DOHH2 (cell line): Measurements from ENCODE around the gene ARRB1.

Source experiments
- H3F3A ChIP-seq: fragments of 200-600 bp; sonication (generic), shearing (Covaris generic); 2 replicates; pipeline ENCODE4 v1.6.0; 2016; ENCODE audit warnings: antibody characterized with exemption, mild to moderate bottlenecking; ENCODE audit not compliant: control insufficient read depth, insufficient read depth
- H3K27ac ChIP-seq: fragments of 200-600 bp; sonication (generic); 2 replicates; pipeline ENCODE4 v1.5.1; 2014; ENCODE audit warnings: low read depth, mild to moderate bottlenecking, low read length, moderate library complexity
- H3K27me3 ChIP-seq: fragments of 200-600 bp; sonication (generic); 2 replicates; pipeline ENCODE4 v1.6.1; 2014; ENCODE audit warnings: mild to moderate bottlenecking, low read length, mixed read lengths; ENCODE audit not compliant: control insufficient read depth
- H3K36me3 ChIP-seq: fragments of 200-600 bp; sonication (generic); 2 replicates; pipeline ENCODE4 v1.6.1; 2014; ENCODE audit warnings: mild to moderate bottlenecking, low read length, moderate library complexity, mixed read lengths; ENCODE audit not compliant: control insufficient read depth
- H3K4me1 ChIP-seq: fragments of 200-600 bp; sonication (generic); 2 replicates; pipeline ENCODE4 v1.6.1; 2014; ENCODE audit warnings: mild to moderate bottlenecking, low read length, mixed read lengths; ENCODE audit not compliant: control insufficient read depth
- H3K4me2 ChIP-seq: fragments of 200-600 bp; sonication (generic); 2 replicates; pipeline ENCODE4 v1.6.0; 2014; ENCODE audit warnings: mild to moderate bottlenecking, low read length, moderate library complexity
- H3K4me3 ChIP-seq: fragments of 200-600 bp; sonication (generic); 2 replicates; pipeline ENCODE4 v1.5.1; 2014; ENCODE audit warnings: mild to moderate bottlenecking, low read length, mixed read lengths
- H3K79me2 ChIP-seq: fragments of 200-600 bp; sonication (generic); 2 replicates; pipeline ENCODE4 v1.6.1; 2014; ENCODE audit warnings: mild to moderate bottlenecking, low read length, mixed read lengths; ENCODE audit not compliant: control insufficient read depth
- H3K9me2 ChIP-seq: fragments of 200-600 bp; sonication (generic); replicated peaks from 2 replicates; pipeline ENCODE4 v1.6.1; 2014; ENCODE audit warnings: mild to moderate bottlenecking, low read length, mixed read lengths; ENCODE audit not compliant: control insufficient read depth
- H3K9me3 ChIP-seq: fragments of 200-600 bp; sonication (generic); 2 replicates; pipeline ENCODE4 v1.6.1; 2014; ENCODE audit warnings: antibody characterized with exemption, low read length, mixed read lengths; ENCODE audit not compliant: control insufficient read depth, insufficient read depth
- H4K20me1 ChIP-seq: fragments of 200-600 bp; sonication (generic); 2 replicates; pipeline ENCODE4 v1.6.0; 2014; ENCODE audit warnings: low read depth, mild to moderate bottlenecking, antibody characterized with exemption, low read length, moderate library complexity; ENCODE audit not compliant: control insufficient read depth, insufficient read depth
- EZH2phosphoT487 ChIP-seq: fragments of 200-600 bp; sonication (generic); IDR thresholded peaks from 2 replicates; pipeline ENCODE4 v1.6.1; 2017; ENCODE audit warnings: borderline replicate concordance, mild to moderate bottlenecking, antibody characterized with exemption, low read length, moderate library complexity, mixed read lengths
- TF ChIP-seq, protein P1 (sequence below): fragments of 200-600 bp; sonication (generic); IDR thresholded peaks from one replicate; pipeline ENCODE4 v1.5.1; 2014; ENCODE audit warnings: antibody characterized with exemption, mild to moderate bottlenecking, low read depth, low read length; ENCODE audit not compliant: poor library complexity, severe bottlenecking

The ARRB1 gene

DNA sequence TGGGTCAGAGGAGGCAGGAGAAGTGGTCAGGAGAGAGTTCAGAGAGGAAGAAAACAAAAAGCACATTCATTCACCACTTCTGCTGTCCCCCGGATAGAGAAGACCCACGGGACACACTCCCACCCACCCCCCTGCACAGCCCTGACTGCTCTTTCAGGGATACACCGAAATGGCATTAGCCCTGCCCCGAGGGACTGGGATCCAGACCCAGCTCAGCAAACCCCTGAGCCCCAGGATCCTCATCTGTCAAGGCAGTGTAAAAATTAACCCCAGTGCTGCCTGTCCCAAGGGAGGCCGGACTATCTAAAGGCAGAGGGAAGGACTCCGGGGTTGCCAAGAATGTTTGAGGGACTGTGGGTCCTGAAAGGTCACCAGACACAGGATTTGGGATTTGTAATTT is 79.7 kb downstream of the ARRB1 start:
- Histone ChIP-seq H3K27ac (no peak overlapping the region), H3F3A (no peaks in the 10 kb centered on the region), H3K4me3 (no peak overlapping the region), H3K9me2 (no peaks in the 10 kb centered on the region), H3K36me3 (no peaks in the 10 kb centered on the region), H4K20me1 (no peaks in the 10 kb centered on the region), H3K4me1 (no peaks in the 10 kb centered on the region), H3K4me2 (no peak overlapping the region), H3K27me3 (peaks cover 3% of the 10 kb centered on the region; the same call in 1 of the 2 replicates), H3K79me2 (no peaks in the 10 kb centered on the region), H3K9me3 (no peaks in the 10 kb centered on the region)
- TF ChIP-seq, protein P1, sequence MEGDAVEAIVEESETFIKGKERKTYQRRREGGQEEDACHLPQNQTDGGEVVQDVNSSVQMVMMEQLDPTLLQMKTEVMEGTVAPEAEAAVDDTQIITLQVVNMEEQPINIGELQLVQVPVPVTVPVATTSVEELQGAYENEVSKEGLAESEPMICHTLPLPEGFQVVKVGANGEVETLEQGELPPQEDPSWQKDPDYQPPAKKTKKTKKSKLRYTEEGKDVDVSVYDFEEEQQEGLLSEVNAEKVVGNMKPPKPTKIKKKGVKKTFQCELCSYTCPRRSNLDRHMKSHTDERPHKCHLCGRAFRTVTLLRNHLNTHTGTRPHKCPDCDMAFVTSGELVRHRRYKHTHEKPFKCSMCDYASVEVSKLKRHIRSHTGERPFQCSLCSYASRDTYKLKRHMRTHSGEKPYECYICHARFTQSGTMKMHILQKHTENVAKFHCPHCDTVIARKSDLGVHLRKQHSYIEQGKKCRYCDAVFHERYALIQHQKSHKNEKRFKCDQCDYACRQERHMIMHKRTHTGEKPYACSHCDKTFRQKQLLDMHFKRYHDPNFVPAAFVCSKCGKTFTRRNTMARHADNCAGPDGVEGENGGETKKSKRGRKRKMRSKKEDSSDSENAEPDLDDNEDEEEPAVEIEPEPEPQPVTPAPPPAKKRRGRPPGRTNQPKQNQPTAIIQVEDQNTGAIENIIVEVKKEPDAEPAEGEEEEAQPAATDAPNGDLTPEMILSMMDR = no peak

DNA sequence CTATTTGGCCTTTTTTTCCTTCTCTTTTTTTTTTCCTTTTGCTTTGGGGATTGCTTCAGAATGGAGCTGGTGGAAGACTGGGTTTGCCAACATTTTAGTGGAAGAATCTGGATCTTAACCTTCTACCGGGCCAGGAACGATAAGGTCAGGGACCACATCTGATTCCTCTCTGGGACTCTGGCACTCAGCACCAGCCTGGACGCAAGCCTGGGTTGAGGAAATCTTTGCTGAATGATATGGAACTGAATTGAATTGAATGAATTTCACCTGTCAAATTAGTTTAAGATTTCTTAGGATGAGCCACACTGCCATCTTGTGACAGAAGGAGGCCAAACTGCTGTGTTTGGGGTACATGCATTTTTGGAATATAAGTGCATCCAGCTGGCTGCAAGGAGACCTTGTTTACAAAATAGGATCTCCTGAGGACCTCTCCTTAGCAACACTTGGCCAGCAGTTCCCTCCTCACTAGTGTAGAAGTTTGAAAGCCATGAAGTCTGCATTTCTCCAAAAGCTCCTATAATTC is 80.5 kb downstream of the ARRB1 start:
- Histone ChIP-seq H3K4me1 (no peaks in the 10 kb centered on the region), H3K79me2 (no peaks in the 10 kb centered on the region), H3K9me2 (no peaks in the 10 kb centered on the region), H3K4me2 (no peak overlapping the region), H4K20me1 (no peaks in the 10 kb centered on the region), H3K4me3 (no peak overlapping the region), H3K9me3 (no peaks in the 10 kb centered on the region), H3K27me3 (peaks cover 7% of the 10 kb centered on the region; the same call in 1 of the 2 replicates), H3F3A (no peaks in the 10 kb centered on the region), H3K27ac (no peak overlapping the region), H3K36me3 (no peaks in the 10 kb centered on the region)
- TF ChIP-seq EZH2phosphoT487 = no peak
- TF ChIP-seq, protein P1 = peak; percentile 56

DNA sequence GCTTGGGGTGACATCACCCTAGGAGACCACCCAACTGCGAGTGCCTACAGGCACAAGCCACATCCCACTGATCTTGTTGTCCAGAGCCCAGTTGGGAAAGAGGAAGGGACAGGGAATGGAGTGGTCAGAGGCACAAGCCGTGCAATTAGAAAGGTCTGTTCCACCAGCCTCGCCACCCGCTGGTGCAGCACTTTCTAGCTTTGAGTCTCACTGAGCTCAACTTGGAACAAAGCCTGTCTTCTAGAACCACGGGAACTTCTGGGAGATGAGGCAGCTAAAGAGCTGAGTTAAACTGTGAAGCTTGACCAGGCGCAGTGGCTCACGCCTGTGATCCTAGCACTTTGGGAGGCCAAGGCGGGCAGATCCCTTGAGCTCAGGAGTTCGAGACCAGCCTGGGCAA is 81.6 kb downstream of the ARRB1 start:
- Histone ChIP-seq H3K4me2 (no peak overlapping the region), H3K27ac (no peak overlapping the region), H3K27me3 (peaks cover 8% of the 10 kb centered on the region; the same call in 1 of the 2 replicates), H3F3A (no peaks in the 10 kb centered on the region), H3K36me3 (no peaks in the 10 kb centered on the region), H3K4me3 (no peak overlapping the region), H4K20me1 (no peaks in the 10 kb centered on the region), H3K9me2 (no peaks in the 10 kb centered on the region), H3K79me2 (no peaks in the 10 kb centered on the region), H3K9me3 (no peaks in the 10 kb centered on the region), H3K4me1 (no peaks in the 10 kb centered on the region)
- TF ChIP-seq EZH2phosphoT487 = no peak
- TF ChIP-seq, protein P1 = no peak

DNA sequence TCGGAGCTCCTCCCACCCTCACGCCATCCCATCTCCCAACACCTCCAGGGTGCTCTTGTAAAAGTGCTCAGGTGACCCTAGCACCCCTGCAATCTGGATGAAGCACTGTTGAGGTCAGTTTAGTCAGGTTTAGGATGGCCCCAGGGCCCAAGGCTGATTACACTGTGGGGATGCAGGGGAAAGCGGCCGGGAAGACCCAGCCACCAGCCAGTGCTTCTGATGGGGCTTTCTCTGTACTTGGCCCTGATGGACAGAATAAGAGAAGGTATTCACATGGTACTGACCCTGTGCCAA is 82.1 kb downstream of the ARRB1 start:
- Histone ChIP-seq H3F3A (no peaks in the 10 kb centered on the region), H3K9me2 (no peaks in the 10 kb centered on the region)

More for the DNA sequence above, 82.1 kb downstream of the ARRB1 start:
- H3K79me2 ChIP-seq = no peaks in the 10 kb centered on the region
- peaks cover 14% of the 10 kb centered on the region; the same call in 1 of the 2 replicates for H3K27me3 ChIP-seq
- H4K20me1 ChIP-seq = no peaks in the 10 kb centered on the region
- no peaks in the 10 kb centered on the region for H3K36me3 ChIP-seq
- H3K4me2 ChIP-seq = no peak overlapping the region
- H3K27ac ChIP-seq = no peak overlapping the region
- H3K4me1 ChIP-seq = no peaks in the 10 kb centered on the region
- no peak overlapping the region for H3K4me3 ChIP-seq
- TF ChIP-seq, protein P1 = no peak
- no peaks in the 10 kb centered on the region for H3K9me3 ChIP-seq
